IMR-90 (cell line): ENCODE data around the gene AXIN1. TPM values are rescaled to one million over a fixed set of nuclear protein-coding genes. Genes with fewer than 3 reads are reported as not detected.

Source experiments
- ATAC-seq: fragments of 200-7000 bp; cut with Tn5 transposase; 2 replicates; pipeline ENCODE4 v1.9.1; 2020; ENCODE audit warnings: low read depth, mild to moderate bottlenecking, moderate library complexity
- BruUV-seq: library from RNA; stranded (reverse); fragments of 400-500 nt; replicated peaks from 2 replicates; lab custom pipeline; 2021; lab: Mats Ljungman, UMichigan
- CTCF ChIA-PET: fragments of 300-600 bp; formaldehyde crosslinking; extraction: SDS; loops from one replicate; lab custom pipeline; 2021; ENCODE audit warnings: antibody characterized with exemption; lab: Yijun Ruan, JAX
- POLR2A ChIA-PET: fragments of 300-600 bp; sonication (Branson Sonifier 250); formaldehyde crosslinking; loops from one replicate; lab custom pipeline; 2022; ENCODE audit warnings: antibody characterized with exemption; ENCODE audit not compliant: unreplicated experiment; lab: Charles Lee
- DNase-seq: peaks from one replicate; pipeline ENCODE4 v3.0.0; 2013
- H2AFZ ChIP-seq: replicated peaks from 2 replicates; pipeline ENCODE3; 2013; ENCODE audit warnings: low read length, mild to moderate bottlenecking; ENCODE audit not compliant: poor library complexity
- H2AK5ac ChIP-seq: 2 replicates; pipeline ENCODE4 v1.6.1; 2013; ENCODE audit warnings: low read depth, low read length, inconsistent platforms
- H2AK9ac ChIP-seq: replicated peaks from 2 replicates; pipeline ENCODE3; 2013; ENCODE audit warnings: mild to moderate bottlenecking, low read depth, low read length, moderate library complexity; ENCODE audit not compliant: poor library complexity
- H2BK120ac ChIP-seq: 2 replicates; pipeline ENCODE4 v1.6.1; 2013; ENCODE audit warnings: low read depth, low read length, inconsistent platforms
- H2BK15ac ChIP-seq: 3 replicates; pipeline ENCODE4 v1.6.1; 2013; ENCODE audit warnings: low read depth, low read length, inconsistent platforms
- H2BK20ac ChIP-seq: 2 replicates; pipeline ENCODE4 v1.6.1; 2013; ENCODE audit warnings: low read depth, mild to moderate bottlenecking, inconsistent platforms, low read length, moderate library complexity
- H2BK5ac ChIP-seq: 2 replicates; pipeline ENCODE4 v1.6.1; 2013; ENCODE audit warnings: mild to moderate bottlenecking, low read depth, low read length, inconsistent platforms; ENCODE audit not compliant: poor library complexity, severe bottlenecking
- H3K14ac ChIP-seq: replicated peaks from 2 replicates; pipeline ENCODE4 v1.6.1; 2013; ENCODE audit warnings: low read depth, low read length, inconsistent platforms
- H3K18ac ChIP-seq: 2 replicates; pipeline ENCODE4 v1.6.1; 2013; ENCODE audit warnings: low read depth, low read length, control low read depth
- H3K23ac ChIP-seq: 2 replicates; pipeline ENCODE4 v1.6.1; 2013; ENCODE audit warnings: low read depth, low read length, inconsistent platforms
- H3K27ac ChIP-seq: 2 replicates; pipeline ENCODE4 v1.5.1; 2013; ENCODE audit warnings: mild to moderate bottlenecking, control low read depth, low read length; ENCODE audit not compliant: insufficient read depth
- H3K27me3 ChIP-seq: 2 replicates; pipeline ENCODE4 v1.6.1; 2013; ENCODE audit warnings: low read length; ENCODE audit not compliant: control insufficient read depth, insufficient read depth
- H3K36me3 ChIP-seq: 2 replicates; pipeline ENCODE4 v1.6.1; 2013; ENCODE audit warnings: low read length, mixed read lengths; ENCODE audit not compliant: control insufficient read depth, insufficient read depth
- H3K4ac ChIP-seq: 2 replicates; pipeline ENCODE4 v1.6.1; 2013; ENCODE audit warnings: low read depth, low read length, inconsistent platforms
- H3K4me1 ChIP-seq: 2 replicates; pipeline ENCODE4 v1.6.1; 2013; ENCODE audit warnings: low read length, mixed read lengths; ENCODE audit not compliant: control insufficient read depth, insufficient read depth
- H3K4me2 ChIP-seq: 2 replicates; pipeline ENCODE4 v1.6.1; 2013; ENCODE audit warnings: low read depth, mild to moderate bottlenecking, control low read depth, low read length, moderate library complexity
- H3K4me3 ChIP-seq: 2 replicates; pipeline ENCODE4 v1.5.1; 2013; ENCODE audit warnings: low read depth, mild to moderate bottlenecking, control low read depth, low read length, moderate library complexity; ENCODE audit not compliant: insufficient read depth
- H3K56ac ChIP-seq: 2 replicates; pipeline ENCODE4 v1.6.1; 2013; ENCODE audit warnings: low read length, inconsistent platforms; ENCODE audit not compliant: insufficient read depth; ENCODE audit errors: extremely low read depth
- H3K79me1 ChIP-seq, 2 experiments: 2 replicates each; pipeline ENCODE4 v1.6.1; 2013; ENCODE audit warnings: low read length in 2 of 2, inconsistent platforms in 1 of 2, low read depth in 1 of 2
- H3K9ac ChIP-seq: 2 replicates; pipeline ENCODE4 v1.6.1; 2013; ENCODE audit warnings: low read depth, low read length, control low read depth
- H3K9me1 ChIP-seq: 2 replicates; pipeline ENCODE4 v1.6.1; 2013; ENCODE audit warnings: low read length, inconsistent platforms; ENCODE audit not compliant: insufficient read depth
- H3K9me3 ChIP-seq: 2 replicates; pipeline ENCODE4 v1.6.1; 2013; ENCODE audit warnings: low read length; ENCODE audit not compliant: control insufficient read depth, insufficient read depth
- H4K20me1 ChIP-seq: 2 replicates; pipeline ENCODE4 v1.6.1; 2013; ENCODE audit warnings: low read length, inconsistent platforms; ENCODE audit not compliant: insufficient read depth
- H4K5ac ChIP-seq: 2 replicates; pipeline ENCODE4 v1.6.1; 2013; ENCODE audit warnings: mild to moderate bottlenecking, low read depth, low read length, control low read depth
- H4K8ac ChIP-seq, 2 experiments: 2 replicates each; pipeline ENCODE4 v1.6.1; 2013; ENCODE audit warnings: low read depth in 2 of 2, low read length in 2 of 2, control low read depth in 1 of 2, inconsistent platforms in 1 of 2
- H4K91ac ChIP-seq: 2 replicates; pipeline ENCODE4 v1.6.1; 2013; ENCODE audit warnings: low read depth, low read length, inconsistent platforms; ENCODE audit not compliant: insufficient read depth
- CHD1 ChIP-seq: IDR thresholded peaks from 2 replicates; pipeline ENCODE4 v1.6.1; 2012; ENCODE audit warnings: low read depth, low read length, improper control_type of control experiment
- MAFK ChIP-seq: IDR thresholded peaks from 2 replicates; pipeline ENCODE4 v1.6.1; 2012; ENCODE audit warnings: low read depth, low read length, improper control_type of control experiment
- MXI1 ChIP-seq: IDR thresholded peaks from 2 replicates; pipeline ENCODE4 v1.6.1; 2012; ENCODE audit warnings: low read depth, mild to moderate bottlenecking, low read length, moderate library complexity, borderline replicate concordance
- RFX5 ChIP-seq: IDR thresholded peaks from 2 replicates; pipeline ENCODE4 v1.8.0; 2012; ENCODE audit warnings: low read depth, mild to moderate bottlenecking, low read length, moderate library complexity
- SMC3 ChIP-seq: fragments of 150-350 bp; IDR thresholded peaks from 2 replicates; pipeline ENCODE4 v1.6.1; 2016; ENCODE audit warnings: low read depth, mild to moderate bottlenecking, antibody characterized with exemption, low read length, moderate library complexity
- WGBS, 2 experiments: methylation state at CpG; one replicate each; pipeline versions ENCODE4 v1.1.5 to v1.1.7; 2013; ENCODE audit warnings: missing lambda C conversion rate in 2 of 2; ENCODE audit not compliant: insufficient read length in 1 of 2; ENCODE audit errors: extremely low coverage in 2 of 2; 5-methylcytosine and 5-hydroxymethylcytosine counted together
- dilution Hi-C: fragments of 300-500 bp; cut with HindIII; formaldehyde crosslinking; loops from one replicate; pipeline ENCODE4 v1.14.3; 2018; ENCODE audit warnings: low sequenced_read_pairs; ENCODE audit not compliant: unreplicated experiment
- in situ Hi-C: fragments of 300-500 bp; cut with MboI; formaldehyde crosslinking; loops from 3 replicates; pipeline ENCODE4 v1.14.3; 2019; ENCODE audit warnings: low sequenced_read_pairs, inconsistent platforms, mixed read lengths
- intact Hi-C: fragments of 100-400 bp; cut with micrococcal nuclease; formaldehyde crosslinking; loops from 2 replicates; pipeline ENCODE4 v1.10.0; 2022
- polyA plus RNA-seq, 3 experiments: library from polyadenylated mRNA; depleted of rRNA; stranded (reverse); fragments of >200 nt; gene quantifications; 2 replicates each; pipeline ENCODE4 v1.2.3, GENCODE V29; 2012; ENCODE audit warnings: low replicate concordance in 1 of 3
- total RNA-seq: library from RNA; depleted of rRNA; stranded (reverse); fragments of >200 nt; gene quantifications from 2 replicates; pipeline ENCODE4 v1.2.3, GENCODE V29; 2012
- TF ChIP-seq, protein P1 (sequence below): conservative IDR thresholded peaks from 2 replicates; pipeline ENCODE4 v1.5.1; 2012; ENCODE audit warnings: mild to moderate bottlenecking, low read depth, low read length, improper control_type of control experiment
- TF ChIP-seq, protein P2 (sequence below): fragments of 150-350 bp; IDR thresholded peaks from 2 replicates; pipeline ENCODE4 v1.6.1; 2016; ENCODE audit warnings: low read depth, mild to moderate bottlenecking, low read length, moderate library complexity, borderline replicate concordance
- TF ChIP-seq, protein P3 (sequence below): fragments of 150-350 bp; IDR thresholded peaks from 2 replicates; pipeline ENCODE4 v1.6.1; 2017; ENCODE audit warnings: mild to moderate bottlenecking, antibody characterized with exemption, low read length, low read depth

AXIN1 gene
- total and polyA plus RNA-seq, 2 of the 4 experiments (the other 2 are of a cell fraction): 10.9 to 14.2 TPM

DNA sequence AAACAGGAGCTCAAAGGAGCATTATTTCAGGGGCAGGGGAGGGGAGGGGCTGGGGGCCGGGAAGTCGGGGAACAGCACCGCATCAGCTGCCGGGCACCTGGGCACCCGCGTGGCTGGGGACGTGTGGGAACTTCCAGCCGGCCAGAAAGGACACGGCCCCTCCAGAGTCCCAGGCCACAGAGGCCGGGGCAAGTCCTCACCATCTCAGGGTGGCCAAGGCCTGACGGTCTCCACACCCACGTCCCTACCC, 28.2 kb upstream of the AXIN1 start (continued):
- TF ChIP-seq, protein P1, sequence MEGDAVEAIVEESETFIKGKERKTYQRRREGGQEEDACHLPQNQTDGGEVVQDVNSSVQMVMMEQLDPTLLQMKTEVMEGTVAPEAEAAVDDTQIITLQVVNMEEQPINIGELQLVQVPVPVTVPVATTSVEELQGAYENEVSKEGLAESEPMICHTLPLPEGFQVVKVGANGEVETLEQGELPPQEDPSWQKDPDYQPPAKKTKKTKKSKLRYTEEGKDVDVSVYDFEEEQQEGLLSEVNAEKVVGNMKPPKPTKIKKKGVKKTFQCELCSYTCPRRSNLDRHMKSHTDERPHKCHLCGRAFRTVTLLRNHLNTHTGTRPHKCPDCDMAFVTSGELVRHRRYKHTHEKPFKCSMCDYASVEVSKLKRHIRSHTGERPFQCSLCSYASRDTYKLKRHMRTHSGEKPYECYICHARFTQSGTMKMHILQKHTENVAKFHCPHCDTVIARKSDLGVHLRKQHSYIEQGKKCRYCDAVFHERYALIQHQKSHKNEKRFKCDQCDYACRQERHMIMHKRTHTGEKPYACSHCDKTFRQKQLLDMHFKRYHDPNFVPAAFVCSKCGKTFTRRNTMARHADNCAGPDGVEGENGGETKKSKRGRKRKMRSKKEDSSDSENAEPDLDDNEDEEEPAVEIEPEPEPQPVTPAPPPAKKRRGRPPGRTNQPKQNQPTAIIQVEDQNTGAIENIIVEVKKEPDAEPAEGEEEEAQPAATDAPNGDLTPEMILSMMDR: no peak
- TF ChIP-seq MAFK: no peak

DNA sequence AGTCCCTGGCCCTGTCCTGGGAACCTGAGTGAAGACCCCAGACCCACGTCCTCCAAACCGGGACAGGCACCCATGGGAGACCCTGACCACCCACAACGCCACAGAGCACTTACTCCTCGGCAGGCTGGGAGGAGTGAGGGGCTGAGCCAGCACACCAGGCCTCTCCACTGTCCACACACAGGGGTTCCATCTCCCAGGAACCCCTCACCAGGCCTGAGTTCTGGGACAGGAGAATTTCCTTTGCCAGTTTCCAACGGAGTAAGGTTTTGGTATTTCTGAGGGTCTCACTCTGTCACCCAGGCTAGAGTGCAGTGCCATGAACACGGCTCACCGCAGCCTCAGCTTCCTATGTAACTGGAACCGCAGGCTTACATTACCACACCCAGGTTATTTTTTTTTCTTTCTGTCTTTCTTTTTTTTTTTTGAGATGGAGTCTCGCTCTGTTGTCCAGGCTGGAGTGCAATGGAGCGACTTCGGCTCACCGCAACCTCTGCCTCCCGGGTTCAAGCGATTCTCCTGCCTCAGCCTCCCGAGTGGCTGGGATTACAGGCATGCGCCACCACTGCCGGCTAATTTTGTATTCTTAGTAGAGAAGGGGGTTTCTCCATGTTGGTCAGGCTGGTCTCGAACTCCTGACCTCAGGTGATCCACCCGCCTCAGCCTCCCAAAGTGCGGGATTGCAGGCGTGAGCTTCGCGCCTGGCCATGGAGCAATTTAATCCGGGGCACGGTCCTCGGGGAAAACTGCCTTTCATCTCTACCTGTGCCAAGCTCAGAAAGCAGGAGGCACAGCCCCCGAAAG, 27.6 kb upstream of the AXIN1 start:
- H3K4me1 ChIP-seq: peaks cover 2% of the 10 kb centered on the region; the same call in 1 of the 2 replicates
- H3K9me1 ChIP-seq: no peaks in the 10 kb centered on the region
- WGBS, 2 experiments: 60% methylated on average over 1 of the region's 27 CpGs; no CpG with 5 or more reads in 1 of the 2 experiments
- no peak overlapping the region for H2BK5ac ChIP-seq
- H2AK5ac ChIP-seq: no peak overlapping the region
- H3K4me2 ChIP-seq: peak overlapping the region; percentile 95; the same call in 1 of the 2 replicates
- no peak overlapping the region for H3K56ac ChIP-seq
- H2AK9ac ChIP-seq: no peak overlapping the region
- DNase-seq: no peak
- ATAC-seq: no peak
- H3K27ac ChIP-seq: no peak overlapping the region; the same call in 1 of the 2 replicates
- H3K4ac ChIP-seq: no peak overlapping the region
- no peak overlapping the region for H4K91ac ChIP-seq
- H3K79me1 ChIP-seq: peaks cover 13 to 29% of the 10 kb centered on the region in 2 experiments; a peak in 3 of 4 replicates
- no peak overlapping the region for H3K14ac ChIP-seq
- H4K20me1 ChIP-seq: peaks cover 16% of the 10 kb centered on the region
- dilution Hi-C loops (no loop called here), intact Hi-C loops (no loop called here), in situ Hi-C loops (no loop called here)
- no peak overlapping the region for H4K5ac ChIP-seq
- no peak overlapping the region for H2AFZ ChIP-seq
- peak overlapping the region; percentile 91; the same call in 1 of the 2 replicates for H3K9ac ChIP-seq
- H3K23ac ChIP-seq: peak overlapping the region; percentile 42; the same call in 1 of the 2 replicates
- BruUV-seq: no TSS peak
- no peaks in the 10 kb centered on the region for H3K27me3 ChIP-seq
- no peak overlapping the region for H2BK15ac ChIP-seq
- peak overlapping the region; percentile 88; the same call in 1 of the 2 replicates for H3K4me3 ChIP-seq
- CTCF ChIA-PET: no interaction called here
- H2BK120ac ChIP-seq: no peak overlapping the region
- no peak overlapping the region for H4K8ac ChIP-seq
- H3K36me3 ChIP-seq: peaks cover 19% of the 10 kb centered on the region
- POLR2A ChIA-PET: interaction anchor here (0.6 kb wide), 1 partner anchor 13 kb away, joined by 5 read pairs; no protein-coding TSS in a partner anchor
- no peak overlapping the region for H2BK20ac ChIP-seq
- no peak overlapping the region for H3K18ac ChIP-seq
- no peaks in the 10 kb centered on the region for H3K9me3 ChIP-seq
- TF ChIP-seq, protein P1: no peak
- TF ChIP-seq, protein P2, sequence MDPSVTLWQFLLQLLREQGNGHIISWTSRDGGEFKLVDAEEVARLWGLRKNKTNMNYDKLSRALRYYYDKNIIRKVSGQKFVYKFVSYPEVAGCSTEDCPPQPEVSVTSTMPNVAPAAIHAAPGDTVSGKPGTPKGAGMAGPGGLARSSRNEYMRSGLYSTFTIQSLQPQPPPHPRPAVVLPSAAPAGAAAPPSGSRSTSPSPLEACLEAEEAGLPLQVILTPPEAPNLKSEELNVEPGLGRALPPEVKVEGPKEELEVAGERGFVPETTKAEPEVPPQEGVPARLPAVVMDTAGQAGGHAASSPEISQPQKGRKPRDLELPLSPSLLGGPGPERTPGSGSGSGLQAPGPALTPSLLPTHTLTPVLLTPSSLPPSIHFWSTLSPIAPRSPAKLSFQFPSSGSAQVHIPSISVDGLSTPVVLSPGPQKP: no peak
- TF ChIP-seq SMC3 (no peak), RFX5 (no peak), CHD1 (no peak), MXI1 (no peak)
- TF ChIP-seq, protein P3, sequence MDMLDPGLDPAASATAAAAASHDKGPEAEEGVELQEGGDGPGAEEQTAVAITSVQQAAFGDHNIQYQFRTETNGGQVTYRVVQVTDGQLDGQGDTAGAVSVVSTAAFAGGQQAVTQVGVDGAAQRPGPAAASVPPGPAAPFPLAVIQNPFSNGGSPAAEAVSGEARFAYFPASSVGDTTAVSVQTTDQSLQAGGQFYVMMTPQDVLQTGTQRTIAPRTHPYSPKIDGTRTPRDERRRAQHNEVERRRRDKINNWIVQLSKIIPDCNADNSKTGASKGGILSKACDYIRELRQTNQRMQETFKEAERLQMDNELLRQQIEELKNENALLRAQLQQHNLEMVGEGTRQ: no peak
